GM10248 (cell line): ENCODE results near the gene POLE.

Experiments used
- CTCF ChIA-PET: fragments of 300-600 bp; sonication (Branson Sonifier 250); formaldehyde crosslinking; extraction: SDS; loops from one replicate; lab custom pipeline; 2021; ENCODE audit warnings: antibody characterized with exemption; lab: Yijun Ruan, JAX
- POLR2A ChIA-PET: fragments of 350-650 bp; sonication (Branson Sonifier 250); formaldehyde crosslinking; extraction: SDS; loops from one replicate; lab custom pipeline; 2020; ENCODE audit warnings: antibody characterized with exemption; lab: Yijun Ruan, JAX
- DNase-seq: peaks from one replicate; pipeline ENCODE4 v3.0.0; 2012; ENCODE audit errors: extremely low spot score
- CTCF ChIP-seq: IDR thresholded peaks from 2 replicates; pipeline ENCODE4 v1.5.1; 2012; ENCODE audit warnings: mild to moderate bottlenecking, low read depth; ENCODE audit errors: extremely low read depth, missing control alignments, control extremely low read depth

The POLE gene

GRCh38 chr12:132672678-132673077 is 14.5 kb downstream of the POLE start:
- DNase-seq = no peak
- ChIA-PET CTCF (no interaction called here), POLR2A (no interaction called here)
- TF ChIP-seq CTCF = no peak

GRCh38 chr12:132672116-132672515 is 15.0 kb downstream of the POLE start:
- no peak for DNase-seq
- ChIA-PET CTCF (no interaction called here), POLR2A (no interaction called here)
- TF ChIP-seq CTCF = no peak

GRCh38 chr12:132669166-132669879 is 17.8 kb downstream of the POLE start:
- CTCF ChIA-PET = no interaction called here
- POLR2A ChIA-PET = no interaction called here
- DNase-seq = no peak
- no peak for TF ChIP-seq CTCF

GRCh38 chr12:132668191-132669088 is 18.7 kb downstream of the POLE start:
- POLR2A ChIA-PET = no interaction called here
- TF ChIP-seq CTCF = no peak
- no peak for DNase-seq
- CTCF ChIA-PET = no interaction called here

GRCh38 chr12:132665794-132666193 is 21.3 kb downstream of the POLE start:
- CTCF ChIA-PET = no interaction called here
- no peak for TF ChIP-seq CTCF
- DNase-seq = no peak
- POLR2A ChIA-PET = no interaction called here

GRCh38 chr12:132665149-132665491 is 22.0 kb downstream of the POLE start:
- ChIA-PET POLR2A (no interaction called here), CTCF (no interaction called here)
- no peak for DNase-seq
- no peak for TF ChIP-seq CTCF
